ENCODE results near the gene SYT2. TPM values are rescaled to one million over a fixed set of nuclear protein-coding genes. Genes with fewer than 3 reads are reported as not detected.

The SYT2 gene
- total RNA-seq, 2 donors from 2014 or later, result under 0.01 TPM; not detected in 1

- no peak for ATAC-seq (ENCODE audit: insufficient number of reproducible peaks, low FRiP score, low read depth)
- no peak overlapping the region for H3K4me3 ChIP-seq
- H3K27me3 ChIP-seq (replicated peaks; ENCODE audit: insufficient read depth), result peaks cover 6% of the 10 kb centered on the region
- no peak overlapping the region for H3K27ac ChIP-seq
- H3K4me1 ChIP-seq (ENCODE audit: control insufficient read depth in 1 of 2, low read depth in 2 of 2), result no peaks in the 10 kb centered on the region
- H3K9me3 ChIP-seq, result no peaks in the 10 kb centered on the region
- no peaks in the 10 kb centered on the region for H3K36me3 ChIP-seq
- DNase-seq (ENCODE audit: low spot score), result no peak
- TF ChIP-seq CTCF (IDR thresholded peaks at IDR 0.05), result no peak
Observed at GRCh38 chr1:202703191-202703590, 7.1 kb downstream of the SYT2 start.

- TF ChIP-seq CTCF (IDR thresholded peaks at IDR 0.05), result no peak
- DNase-seq (ENCODE audit: low spot score) (no peak), ATAC-seq (ENCODE audit: insufficient number of reproducible peaks, low FRiP score, low read depth) (no peak)
- H3K4me3 ChIP-seq, result no peak overlapping the region
- H3K4me1 ChIP-seq (ENCODE audit: control insufficient read depth in 1 of 2, low read depth in 2 of 2), result no peaks in the 10 kb centered on the region
- H3K9me3 ChIP-seq, result no peaks in the 10 kb centered on the region
- H3K27ac ChIP-seq, result no peak overlapping the region
- no peaks in the 10 kb centered on the region for H3K27me3 ChIP-seq (replicated peaks; ENCODE audit: insufficient read depth)
- no peaks in the 10 kb centered on the region for H3K36me3 ChIP-seq
Observed at GRCh38 chr1:202702088-202702487, 8.2 kb downstream of the SYT2 start.

GRCh38 chr1:202701200-202701599 is 9.1 kb downstream of the SYT2 start:
- Histone ChIP-seq H3K27ac (no peak overlapping the region), H3K9me3 (no peaks in the 10 kb centered on the region), H3K27me3 (replicated peaks; ENCODE audit: insufficient read depth) (no peaks in the 10 kb centered on the region), H3K36me3 (no peaks in the 10 kb centered on the region), H3K4me3 (no peak overlapping the region), H3K4me1 (ENCODE audit: control insufficient read depth in 1 of 2, low read depth in 2 of 2) (no peaks in the 10 kb centered on the region)
- DNase-seq (ENCODE audit: low spot score), result no peak
- ATAC-seq (ENCODE audit: insufficient number of reproducible peaks, low FRiP score, low read depth), result no peak
- no peak for TF ChIP-seq CTCF (IDR thresholded peaks at IDR 0.05)

- H3K4me1 ChIP-seq (ENCODE audit: control insufficient read depth in 1 of 2, low read depth in 2 of 2), result no peaks in the 10 kb centered on the region
- no peaks in the 10 kb centered on the region for H3K36me3 ChIP-seq
- H3K4me3 ChIP-seq, result no peak overlapping the region
- ATAC-seq (ENCODE audit: insufficient number of reproducible peaks, low FRiP score, low read depth) (no peak), DNase-seq (ENCODE audit: low spot score) (no peak)
- no peaks in the 10 kb centered on the region for H3K27me3 ChIP-seq (replicated peaks; ENCODE audit: insufficient read depth)
- no peaks in the 10 kb centered on the region for H3K9me3 ChIP-seq
- no peak for TF ChIP-seq CTCF (IDR thresholded peaks at IDR 0.05)
- H3K27ac ChIP-seq, result no peak overlapping the region
Observed at GRCh38 chr1:202700061-202700460, 10.2 kb downstream of the SYT2 start.

DNA sequence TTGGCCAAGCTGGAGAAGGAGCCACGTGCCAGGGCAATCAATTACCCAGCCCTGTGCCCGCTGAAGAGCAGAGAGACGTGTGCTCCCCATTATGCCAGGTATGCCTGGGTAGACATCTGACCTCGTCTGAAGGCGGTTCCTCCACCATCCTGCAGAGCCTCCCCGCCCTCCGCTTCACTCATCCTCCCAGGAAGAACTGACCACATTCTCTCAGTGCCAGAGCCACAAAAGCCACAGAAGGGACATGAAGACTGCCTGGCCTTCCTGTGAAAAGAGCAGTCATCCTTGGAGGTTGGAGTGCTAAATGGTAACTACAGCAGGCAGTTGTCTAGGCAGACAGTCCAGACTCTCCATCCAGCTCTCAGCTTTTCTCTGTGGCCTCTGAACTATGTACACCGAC is 12.0 kb downstream of the SYT2 start:
- Histone ChIP-seq H3K4me1 (ENCODE audit: control insufficient read depth in 1 of 2, low read depth in 2 of 2) (no peaks in the 10 kb centered on the region), H3K4me3 (no peak overlapping the region), H3K9me3 (no peaks in the 10 kb centered on the region), H3K36me3 (no peaks in the 10 kb centered on the region), H3K27me3 (replicated peaks; ENCODE audit: insufficient read depth) (no peaks in the 10 kb centered on the region), H3K27ac (no peak overlapping the region)
- TF ChIP-seq CTCF (IDR thresholded peaks at IDR 0.05), result no peak
- no peak for DNase-seq (ENCODE audit: low spot score)
- ATAC-seq (ENCODE audit: insufficient number of reproducible peaks, low FRiP score, low read depth), result no peak

Measured in thoracic aorta (tissue), 2 donors.